GM18868 (cell line): ENCODE data around the gene RCC1.
A peak's percentile ranks its signal among the peaks of the same experiment; 100 is the strongest.
"Not testable (repeated sequence)": the region's sequence is repeated elsewhere in the genome, so short reads cannot be mapped to it uniquely, and the experiment has no call there.

Source experiments
- ATAC-seq: cut with Tn5 transposase; IDR thresholded peaks from one replicate; pipeline ENCODE4 v1.9.1; 2021; ENCODE audit warnings: mild to moderate bottlenecking, moderate library complexity; ENCODE audit not compliant: unreplicated experiment

Gene RCC1

DNA sequence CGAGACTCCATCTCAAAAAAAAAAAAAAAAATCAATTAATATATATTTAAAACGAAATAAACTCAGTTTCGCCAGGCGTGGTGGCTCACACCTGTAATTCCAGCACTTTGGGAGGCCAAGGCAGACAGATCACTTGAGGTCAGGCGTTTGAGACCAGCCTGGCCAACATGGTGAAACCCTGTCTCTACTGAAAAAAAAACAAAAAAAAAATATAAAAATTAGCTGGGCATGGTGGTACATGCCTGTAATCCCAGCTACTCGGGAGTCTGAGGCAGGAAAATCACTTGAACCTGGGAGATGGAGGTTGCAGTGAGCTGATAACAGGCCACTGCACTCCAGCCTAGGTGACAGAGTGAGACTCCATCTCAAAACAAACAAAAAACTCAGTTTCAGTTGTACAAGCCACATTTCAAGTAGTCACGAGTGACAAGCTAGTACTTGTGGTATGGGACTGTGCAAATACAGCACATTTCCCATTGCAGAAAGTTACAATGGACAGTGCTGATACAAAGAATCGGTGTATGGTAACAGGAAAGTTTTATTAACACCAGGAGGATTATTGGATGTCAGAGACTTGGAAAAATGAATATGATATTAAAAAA lies 35.7 kb downstream of the RCC1 start:
- not testable (repeated sequence) for ATAC-seq

DNA sequence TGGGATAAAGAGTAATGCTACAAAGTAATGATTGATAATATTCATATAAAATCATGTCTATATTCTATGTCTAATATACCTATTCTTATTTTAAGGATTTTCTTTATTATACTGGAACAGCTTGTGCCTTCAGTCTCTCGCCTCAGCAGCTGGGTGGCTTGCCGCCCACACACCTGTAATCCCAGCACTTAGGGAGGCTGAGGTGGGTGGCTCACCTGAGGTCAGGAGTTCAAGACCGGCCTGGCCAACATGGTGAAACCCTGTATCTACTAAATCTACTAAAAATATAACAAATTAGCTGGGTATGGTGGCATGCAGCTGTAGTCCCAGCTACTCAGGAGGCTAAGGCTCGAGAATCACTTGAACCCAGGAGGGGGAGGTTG lies 39.4 kb downstream of the RCC1 start:
- ATAC-seq = no peak

DNA sequence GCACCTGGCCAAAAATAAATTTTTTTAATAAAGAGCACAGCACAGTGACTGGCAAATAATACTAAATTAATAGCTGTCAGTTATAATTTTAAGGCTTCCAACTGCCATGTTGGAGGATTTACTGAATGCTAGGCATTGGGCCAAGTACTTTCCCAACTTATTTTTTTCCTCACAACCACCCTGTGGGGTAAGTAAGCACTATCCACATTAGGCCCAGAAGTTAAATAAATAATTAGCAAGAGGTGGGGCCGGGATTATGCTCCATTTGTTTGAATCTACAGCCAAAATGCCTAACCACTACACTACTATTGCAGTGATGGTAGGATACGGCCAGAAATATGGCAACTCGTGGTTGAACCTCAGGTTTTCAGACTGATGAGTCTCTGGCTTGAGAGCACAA lies 42.5 kb downstream of the RCC1 start:
- ATAC-seq = no peak

DNA sequence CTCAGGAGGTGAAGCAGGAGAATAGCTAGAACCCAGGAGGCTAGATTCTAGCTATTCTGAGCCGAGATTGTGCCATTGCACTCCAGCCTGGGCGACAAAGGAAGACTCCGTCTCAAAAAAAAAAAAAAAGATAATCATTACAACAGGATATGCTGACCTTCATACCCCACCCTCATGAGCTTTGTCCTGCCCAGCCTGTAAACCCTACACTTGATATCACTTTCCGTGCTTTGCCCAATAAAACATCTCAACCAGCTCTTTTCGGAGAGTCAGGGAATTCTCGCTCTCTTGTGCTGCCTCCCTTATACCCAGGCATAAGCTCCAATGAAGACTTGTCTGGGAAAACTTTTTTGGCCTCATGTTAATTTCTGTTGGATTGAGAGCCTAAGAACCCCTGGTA lies 45.5 kb downstream of the RCC1 start:
- ATAC-seq = no peak

DNA sequence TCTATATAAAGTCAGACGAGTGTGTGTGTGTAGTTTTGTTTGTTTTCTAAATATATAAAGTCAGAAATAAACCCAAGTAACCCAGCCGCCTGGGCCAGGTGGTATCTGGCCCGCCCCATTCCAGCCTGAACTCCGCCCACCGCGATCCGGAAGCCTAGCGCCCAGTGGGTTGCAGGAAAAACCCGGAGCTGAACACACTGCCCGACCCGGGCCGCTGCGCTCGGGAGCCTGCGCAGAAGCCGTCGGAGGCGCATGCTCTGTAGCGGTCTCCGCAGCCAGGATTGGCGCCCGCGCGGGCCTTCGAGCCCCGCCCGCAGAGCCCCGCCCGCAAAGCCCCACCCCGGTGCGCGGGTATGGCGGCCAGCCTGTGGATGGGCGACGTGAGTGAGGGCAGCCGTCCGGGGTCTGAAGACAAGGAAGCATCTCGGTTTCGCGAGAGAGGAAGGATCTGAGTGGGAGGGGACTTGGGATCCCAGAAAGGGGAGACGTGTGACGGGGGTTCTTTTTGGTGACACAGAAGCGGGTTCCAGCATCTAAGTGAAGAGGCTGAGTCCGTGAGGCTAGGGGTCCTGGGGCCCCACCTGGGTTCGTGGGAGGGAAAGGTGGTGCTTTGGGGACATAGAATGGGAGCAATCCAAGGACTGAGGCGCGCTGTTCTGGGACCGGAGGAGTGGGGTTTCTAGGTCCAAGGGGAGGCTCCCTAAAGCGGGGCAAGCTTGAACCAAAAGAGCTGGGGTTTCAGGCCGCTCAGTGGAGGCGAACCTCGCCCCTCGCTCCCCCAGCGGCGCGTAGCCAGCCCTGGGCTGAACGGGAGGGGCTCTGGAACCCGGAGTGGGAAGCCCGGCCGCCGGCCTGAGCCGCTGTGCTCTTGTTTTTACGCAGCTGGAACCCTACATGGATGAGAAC lies 47.2 kb downstream of the RCC1 start, which contains the start of gene TRNAU1AP:
TRNAU1AP (plus strand) TSS at position 328 of the 906 bp plus-strand sequence; CDS start at position 354, 26 bp downstream.
- peak; percentile 83 for ATAC-seq

DNA sequence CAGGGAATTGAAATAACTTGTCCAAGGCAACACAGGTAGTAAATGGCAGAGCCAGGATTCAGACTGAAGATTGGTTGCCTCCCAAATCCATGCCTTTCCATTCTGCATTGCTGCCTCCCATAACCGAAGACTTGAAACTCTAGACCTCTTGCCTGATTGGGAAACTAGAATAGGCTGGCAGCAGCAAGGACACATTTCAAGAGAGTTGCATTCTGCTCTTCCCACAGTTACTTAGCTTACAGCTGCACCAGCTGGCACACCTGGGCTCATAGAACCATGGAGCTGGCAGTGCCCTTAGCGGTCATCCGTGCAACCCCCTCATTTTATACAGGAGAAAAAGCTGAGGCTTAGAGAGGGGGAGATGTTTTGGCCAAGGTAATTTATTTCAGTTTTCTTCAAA lies 55.0 kb downstream of the RCC1 start:
- ATAC-seq = no peak

DNA sequence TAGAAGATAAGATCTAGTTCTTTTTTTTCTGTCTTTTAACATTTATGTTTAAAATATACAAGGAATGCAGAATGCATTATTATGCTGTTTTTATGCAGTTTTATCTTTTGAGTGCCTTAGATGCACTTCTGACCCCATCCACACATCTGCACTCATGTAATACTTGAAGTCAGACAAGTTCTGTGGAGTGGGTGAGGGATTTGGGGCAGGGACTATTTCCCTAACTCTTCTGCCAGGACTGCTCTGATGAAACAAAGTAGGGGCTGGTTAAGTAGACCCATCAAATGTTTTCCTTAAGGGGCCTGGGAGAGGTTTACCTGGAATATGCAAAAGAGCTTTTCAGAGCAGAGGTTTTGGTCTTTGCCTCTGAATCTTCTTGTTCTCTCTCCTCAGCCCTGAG lies 58.5 kb downstream of the RCC1 start:
- no peak for ATAC-seq

DNA sequence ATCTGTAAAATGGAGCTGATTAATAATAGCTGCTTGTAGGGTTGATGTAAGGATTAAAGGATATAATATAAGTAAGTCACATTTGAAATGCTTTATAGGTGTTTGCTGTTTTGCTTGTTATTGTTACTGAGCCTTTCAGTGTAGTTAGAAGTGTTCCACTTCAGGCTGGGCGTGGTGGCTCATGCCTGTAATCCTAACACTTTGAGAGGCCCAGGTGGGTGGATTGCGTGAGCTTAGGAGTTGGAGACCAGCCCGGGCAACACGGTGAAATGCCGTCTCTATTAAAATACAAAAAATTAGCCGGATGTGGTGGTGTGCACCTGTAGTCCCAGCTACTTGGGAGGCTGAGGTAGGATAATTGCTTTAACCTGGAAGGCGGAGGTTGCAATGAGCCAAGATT lies 59.2 kb downstream of the RCC1 start:
- no peak for ATAC-seq

DNA sequence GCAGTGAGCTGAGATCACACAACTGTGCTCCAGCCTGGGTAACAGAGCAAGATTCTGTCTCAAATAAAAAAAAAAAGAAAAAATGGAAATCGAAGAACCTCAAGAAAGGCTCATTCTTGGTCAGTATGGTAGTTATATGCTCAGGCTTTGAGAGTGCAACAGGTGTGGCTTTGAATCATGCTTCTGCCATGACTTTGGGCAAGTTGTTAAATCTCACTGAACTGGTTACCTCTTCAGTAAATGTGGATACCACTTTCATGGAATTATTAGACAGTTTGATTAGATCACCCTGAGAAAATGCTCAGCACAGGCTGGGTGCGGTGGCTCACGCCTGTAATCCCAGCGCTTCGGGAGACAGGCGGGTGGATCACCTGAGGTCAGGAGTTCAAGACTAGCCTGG lies 59.9 kb downstream of the RCC1 start:
- ATAC-seq = no peak

DNA sequence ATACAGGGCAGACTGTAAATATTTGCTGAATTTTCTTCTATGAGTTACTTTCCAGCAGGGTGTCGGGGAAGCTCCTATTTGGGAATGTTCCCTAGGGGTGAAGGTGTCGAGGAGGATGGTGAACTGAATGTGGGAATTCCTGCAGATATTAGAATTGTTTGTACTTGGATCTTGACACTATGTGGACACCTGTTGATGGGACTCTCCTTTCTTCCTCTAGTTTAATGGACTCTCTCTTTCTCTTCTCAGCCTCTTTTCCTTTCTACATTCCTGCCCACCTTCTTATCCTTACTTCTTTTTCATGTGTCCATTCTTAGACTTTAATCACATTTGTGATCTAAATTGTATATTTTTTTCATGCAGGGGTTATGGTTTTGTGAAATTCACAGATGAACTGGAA lies 61.1 kb downstream of the RCC1 start:
- no peak for ATAC-seq

DNA sequence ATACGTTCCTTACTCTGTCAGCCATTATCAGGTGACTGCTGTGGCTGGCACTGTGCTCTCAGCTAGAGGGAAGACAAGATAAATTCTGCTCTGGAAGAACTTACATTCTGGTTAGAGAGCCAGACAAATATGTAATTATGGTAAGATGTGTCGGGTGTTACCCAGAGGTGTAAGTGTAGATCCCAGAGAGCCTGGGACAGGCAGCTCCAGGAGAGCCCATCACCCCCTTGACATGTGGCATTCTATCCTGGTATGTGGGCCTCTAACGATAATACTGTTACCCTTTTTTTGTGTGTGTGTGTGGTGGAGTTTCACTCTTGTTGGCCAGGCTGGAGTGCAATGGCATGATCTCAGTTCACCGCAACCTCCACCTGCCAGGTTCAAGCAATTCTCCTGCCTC lies 66.1 kb downstream of the RCC1 start:
- ATAC-seq = no peak

DNA sequence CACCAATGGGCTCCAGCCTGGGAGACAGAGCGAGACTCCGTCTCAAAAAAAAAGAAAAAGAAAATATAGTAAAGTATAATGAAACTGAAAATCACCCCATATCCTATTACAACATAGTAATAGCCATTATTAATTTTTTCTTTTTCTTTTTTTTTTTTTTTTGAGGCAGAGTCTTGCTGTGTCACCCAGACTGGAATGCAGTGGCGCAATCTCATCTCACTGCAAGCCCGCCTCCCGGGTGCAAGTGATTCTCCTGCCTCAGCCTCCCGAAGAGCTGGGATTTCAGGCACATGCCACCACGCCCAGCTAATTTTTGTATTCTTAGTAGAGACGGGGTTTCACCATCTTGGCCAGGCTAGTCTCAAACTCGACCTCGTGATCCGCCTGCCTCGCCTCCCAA lies 67.0 kb downstream of the RCC1 start:
- not testable (repeated sequence) for ATAC-seq

DNA sequence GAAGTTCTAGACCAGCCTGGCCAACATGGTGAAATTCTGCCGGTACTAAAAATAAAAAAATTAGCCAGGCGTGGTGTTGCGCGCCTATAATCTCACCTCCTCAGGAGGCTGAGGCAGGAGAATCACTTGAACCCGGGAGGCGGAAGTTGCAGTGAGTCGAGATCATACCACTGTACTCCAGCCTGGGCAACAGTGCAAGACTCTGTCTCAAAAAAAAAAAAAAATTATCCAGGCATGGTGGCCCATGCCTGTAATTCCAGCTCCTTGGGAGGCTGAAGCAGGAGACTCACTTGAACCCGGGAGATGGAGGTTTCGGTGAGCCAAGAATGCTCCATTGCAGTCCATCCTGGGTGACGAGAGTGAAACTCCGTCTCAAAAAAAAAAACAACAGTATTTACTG lies 67.7 kb downstream of the RCC1 start:
- no peak for ATAC-seq

DNA sequence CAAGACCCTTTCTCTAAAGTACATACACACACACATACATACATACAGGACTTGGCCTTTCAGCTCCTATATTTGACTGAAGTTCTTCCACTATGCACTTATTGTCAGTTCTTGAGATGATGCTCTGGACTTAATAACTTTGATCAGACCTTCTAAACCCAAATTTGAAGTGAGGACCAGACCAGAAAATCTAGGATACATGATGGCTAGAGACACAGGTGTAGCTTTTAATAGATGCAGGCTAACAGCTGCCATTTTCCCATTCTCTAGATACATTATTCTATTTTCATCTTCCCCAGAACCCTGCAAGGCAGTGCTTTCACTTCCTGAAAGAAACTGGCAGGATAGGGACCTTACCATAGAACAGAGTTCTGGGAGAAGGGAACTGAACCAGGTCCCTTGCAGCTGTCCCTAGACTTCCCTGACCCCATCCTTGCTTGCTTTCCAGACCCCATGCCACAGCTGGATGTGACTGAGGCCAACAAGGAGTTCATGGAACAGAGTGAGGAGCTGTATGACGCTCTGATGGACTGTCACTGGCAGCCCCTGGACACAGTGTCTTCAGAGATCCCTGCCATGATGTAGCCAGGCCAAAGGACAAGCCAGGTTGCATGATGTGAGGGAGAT lies 71.3 kb downstream of the RCC1 start:
- no peak for ATAC-seq

DNA sequence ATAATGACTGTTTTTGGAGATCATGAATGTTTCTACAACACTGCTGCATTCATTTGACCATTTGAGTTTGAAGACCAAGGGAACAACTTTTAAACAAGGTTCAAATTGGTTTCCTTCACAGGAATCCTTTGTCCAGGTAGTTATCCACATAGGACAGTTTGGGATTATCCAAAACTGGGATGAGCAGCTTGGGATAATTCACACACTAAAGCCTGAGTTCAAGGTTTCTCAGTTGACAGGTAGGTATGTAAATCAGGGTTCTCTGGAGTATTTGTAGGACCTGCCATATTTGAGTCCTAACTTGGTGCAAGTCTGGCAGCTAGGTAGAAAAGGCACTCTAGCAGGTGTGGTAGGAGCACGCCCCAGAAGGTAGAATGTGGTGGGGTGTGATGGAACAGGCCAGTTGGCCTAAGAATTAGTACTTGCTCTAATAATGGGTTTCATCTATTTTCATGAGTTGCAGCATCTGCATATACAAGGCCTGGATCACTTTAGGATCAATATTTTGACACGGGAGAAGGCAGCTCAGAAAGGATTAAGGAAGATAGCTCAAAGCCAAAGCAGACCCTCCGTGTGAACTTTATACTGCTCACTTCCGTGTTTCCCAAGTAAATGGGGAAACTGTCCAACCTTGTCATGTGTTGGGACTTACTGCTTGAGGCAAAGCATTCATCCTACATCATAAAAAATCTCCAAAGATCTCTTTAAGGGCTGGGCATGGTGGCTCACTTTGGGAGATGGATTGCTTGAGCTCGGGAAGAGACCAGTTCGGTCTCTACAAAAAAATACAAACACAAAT lies 72.1 kb downstream of the RCC1 start:
- ATAC-seq = no peak

DNA sequence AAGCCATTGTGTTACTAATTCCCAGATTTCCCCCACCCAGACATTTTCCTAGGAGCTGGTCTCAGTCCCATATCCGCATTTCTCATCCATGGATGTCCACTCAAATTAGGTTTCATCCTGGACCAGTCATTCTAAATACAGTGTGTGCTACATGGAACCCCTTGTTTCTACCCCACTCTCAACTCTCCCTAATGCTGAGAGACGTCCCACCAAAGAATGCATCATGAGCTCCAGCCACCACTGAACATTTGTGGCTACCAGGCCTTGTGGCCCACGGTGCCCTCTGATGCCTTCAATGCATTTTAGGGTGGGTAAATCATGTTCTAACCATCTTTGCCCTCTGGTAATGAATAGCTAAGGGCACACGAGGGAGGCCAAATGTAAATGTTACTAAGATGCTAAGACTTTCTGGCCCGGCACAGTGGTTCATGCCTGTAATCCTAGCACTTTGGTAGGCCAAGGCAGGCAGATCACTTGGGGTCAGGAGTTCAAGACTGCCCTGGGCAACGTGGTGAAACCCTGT lies 72.9 kb downstream of the RCC1 start:
- no peak for ATAC-seq

DNA sequence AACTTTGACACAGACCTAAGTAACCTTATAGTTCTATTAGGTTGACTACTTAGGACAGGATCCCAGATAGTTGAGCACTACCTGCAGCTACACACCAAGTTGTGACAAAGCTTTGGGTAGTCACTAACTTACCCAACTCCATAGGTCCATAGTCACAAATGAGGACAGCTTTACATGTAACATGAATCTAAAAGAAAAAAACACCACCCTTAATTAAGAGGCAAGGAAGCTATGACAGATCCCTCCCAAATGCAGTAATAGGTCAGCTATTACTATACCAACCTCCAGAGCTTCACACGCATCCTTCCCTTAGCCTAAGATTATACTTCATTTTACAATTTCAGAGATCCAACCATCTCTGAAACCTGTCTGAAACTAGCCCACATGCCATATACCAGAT lies 73.6 kb downstream of the RCC1 start:
- ATAC-seq = no peak

DNA sequence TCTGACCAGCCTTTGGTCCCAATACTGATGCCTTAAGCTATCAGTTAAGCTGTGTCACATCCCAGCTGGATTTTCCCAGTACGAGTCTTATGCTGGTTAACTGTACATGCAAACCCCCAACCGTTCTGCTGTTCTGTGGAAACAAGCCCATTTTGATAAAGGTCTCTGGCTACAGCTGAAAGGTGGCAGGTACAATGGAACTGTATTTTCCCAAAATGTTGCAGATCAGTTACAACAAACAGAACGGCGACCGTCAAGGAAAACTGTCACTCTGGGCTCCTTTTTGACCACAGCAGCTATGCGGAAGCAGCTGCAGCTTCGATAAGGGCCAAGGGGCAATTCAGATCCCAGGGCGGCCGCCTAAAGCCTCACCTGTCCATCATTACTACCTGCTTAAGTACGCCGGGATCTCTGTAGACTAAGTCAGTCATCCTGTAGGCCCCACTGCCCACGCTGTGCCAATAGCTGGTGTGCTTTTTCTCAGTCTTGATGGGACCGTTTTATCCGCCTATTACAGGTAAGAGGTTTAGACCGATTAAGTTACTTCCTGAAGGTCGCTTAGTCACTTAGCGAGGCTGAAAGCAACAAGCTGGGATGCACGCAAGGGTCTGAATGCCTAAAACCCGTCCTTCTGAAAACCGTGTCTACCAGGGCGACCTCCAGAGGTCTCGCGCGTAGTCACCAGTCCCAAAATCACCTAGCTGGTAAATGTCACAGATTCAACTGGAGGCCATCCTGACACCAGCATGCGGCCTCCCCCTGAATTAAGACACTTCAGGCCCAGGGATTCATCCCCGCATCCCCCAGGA lies 75.1 kb downstream of the RCC1 start:
- peak; percentile 10 for ATAC-seq

DNA sequence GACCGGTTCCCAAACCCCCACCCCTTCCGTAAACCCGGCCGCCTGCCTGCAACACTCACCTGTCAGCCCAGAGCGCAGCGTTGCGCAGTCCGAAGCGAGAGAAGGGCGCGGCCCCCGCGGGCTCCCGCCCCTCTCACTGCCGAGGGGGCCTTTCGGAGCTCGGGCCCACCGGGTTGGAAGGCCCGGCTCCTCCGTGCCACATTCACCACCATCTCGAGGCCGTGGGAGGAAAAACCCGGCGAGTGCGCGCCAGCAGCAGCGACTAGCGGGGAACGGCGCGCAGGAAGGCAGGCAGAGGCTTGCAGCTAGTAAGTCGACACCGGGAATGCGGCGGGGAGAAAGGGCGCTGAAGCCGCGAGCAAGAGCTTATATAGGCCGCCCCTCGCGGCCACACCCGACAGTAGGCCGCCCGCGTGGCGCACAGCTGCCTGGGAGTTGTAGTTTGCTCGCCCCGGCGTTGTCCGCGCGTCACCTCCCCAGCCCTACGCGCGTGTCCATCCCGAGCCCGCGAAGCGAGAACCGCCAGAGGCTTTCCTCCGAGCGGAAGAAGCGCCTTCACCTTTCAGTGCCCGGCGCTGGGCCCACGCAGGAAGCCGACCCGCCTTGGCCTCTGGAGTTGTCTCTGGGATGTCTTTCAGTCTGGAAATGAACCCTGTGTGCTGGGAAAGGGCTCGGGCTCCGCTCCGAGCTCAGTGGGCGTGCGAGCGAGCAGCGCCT lies 75.8 kb downstream of the RCC1 start:
- peak; percentile 82 for ATAC-seq

DNA sequence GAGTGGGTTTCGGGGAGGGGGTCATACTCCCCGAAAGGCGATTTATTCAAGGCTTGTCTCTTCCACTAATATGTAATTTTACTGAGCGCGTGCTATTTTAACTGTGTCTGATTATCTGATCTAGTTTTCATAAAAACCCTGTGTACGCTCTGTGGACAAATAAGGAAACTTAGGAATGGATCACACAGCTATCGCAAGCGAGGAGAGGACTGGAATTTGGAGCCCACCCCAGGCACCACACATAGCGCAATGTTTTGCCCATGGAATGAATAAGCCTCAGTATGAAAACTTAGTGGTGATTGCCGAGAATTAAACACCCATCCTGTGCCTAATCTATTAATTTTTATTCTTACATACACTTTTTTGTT lies 76.4 kb downstream of the RCC1 start:
- no peak for ATAC-seq
